K562 (cell line): ENCODE data around the gene TOMT. TPM values are rescaled to one million over a fixed set of nuclear protein-coding genes. Genes with fewer than 3 reads are reported as not detected.

Source experiments
- ARID2 ChIP-seq: fragments of 450-650 bp; IDR thresholded peaks from 2 replicates; pipeline ENCODE4 v1.6.1; 2017; ENCODE audit warnings: antibody characterized with exemption, mild to moderate bottlenecking
- CBFA2T3 ChIP-seq: fragments of 450-650 bp; IDR thresholded peaks from 2 replicates; pipeline ENCODE4 v1.6.1; 2017
- CREB1 ChIP-seq, 2 experiments: sonication (generic) in 1 of 2; formaldehyde crosslinking in 1 of 2; IDR thresholded peaks; 2 replicates each; pipeline versions ENCODE4 v1.6.1 to v1.8.0; 2012 to 2022; ENCODE audit warnings: inconsistent platforms in 1 of 2, mild to moderate bottlenecking in 1 of 2, missing genetic modification reagents in 1 of 2, moderate library complexity in 1 of 2
- CTBP1 ChIP-seq: fragments of 450-650 bp; IDR thresholded peaks from 2 replicates; pipeline ENCODE4 v1.6.1; 2016; ENCODE audit warnings: borderline replicate concordance
- ETV1 ChIP-seq: fragments of 450-650 bp; conservative IDR thresholded peaks from 2 replicates; pipeline ENCODE4 v1.6.1; 2016; ENCODE audit warnings: missing genetic modification characterization, control low read depth, low read depth, missing compliant biosample characterization
- GABPA ChIP-seq: fragments of 200-800 bp; sonication (Bioruptor generic); conservative IDR thresholded peaks from 2 replicates; pipeline ENCODE4 v1.6.1; 2016; ENCODE audit warnings: low read depth, missing genetic modification characterization, missing compliant biosample characterization
- KDM1A ChIP-seq, 2 experiments: fragments of 450-650 bp; IDR thresholded peaks; 2 replicates each; pipeline ENCODE4 v1.6.1; 2016; ENCODE audit warnings: mild to moderate bottlenecking in 2 of 2
- KLF10 ChIP-seq: fragments of 250-450 bp; sonication (Bioruptor Pico); IDR thresholded peaks from 2 replicates; pipeline ENCODE4 v1.6.1; 2021; ENCODE audit warnings: matching md5 sums
- NFE2L1 ChIP-seq: fragments of 450-650 bp; IDR thresholded peaks from 2 replicates; pipeline ENCODE4 v1.6.1; 2016; ENCODE audit warnings: missing genetic modification characterization, low read depth, mild to moderate bottlenecking, missing compliant biosample characterization, moderate library complexity, borderline replicate concordance
- NONO ChIP-seq, 2 experiments: fragments of 200-400 bp in 1 of 2; fragments of 450-650 bp in 1 of 2; formaldehyde crosslinking in 1 of 2; IDR thresholded peaks; 2 replicates each; pipeline ENCODE4 v1.6.1; 2017; ENCODE audit warnings: low read depth in 2 of 2, mild to moderate bottlenecking in 2 of 2, moderate library complexity in 2 of 2, low read length in 1 of 2
- NR2C1 ChIP-seq, 2 experiments: fragments of 450-650 bp; IDR thresholded peaks; 2 replicates each; pipeline ENCODE4 v1.6.1; 2017; ENCODE audit warnings: mild to moderate bottlenecking in 2 of 2, antibody characterized with exemption in 1 of 2, inconsistent platforms in 1 of 2, missing compliant biosample characterization in 1 of 2, missing genetic modification characterization in 1 of 2
- NR3C1 ChIP-seq: sonication (generic); formaldehyde crosslinking; IDR thresholded peaks from 2 replicates; pipeline ENCODE4 v1.8.1; 2022; ENCODE audit warnings: missing genetic modification reagents
- PCBP2 ChIP-seq: fragments of 200-400 bp; formaldehyde crosslinking; IDR thresholded peaks from 2 replicates; pipeline ENCODE4 v1.6.1; 2018; ENCODE audit warnings: low read length, low read depth, mild to moderate bottlenecking, moderate library complexity; ENCODE audit not compliant: poor library complexity, severe bottlenecking
- SREBF1 ChIP-seq: fragments of 150-350 bp; IDR thresholded peaks from 2 replicates; pipeline ENCODE4 v1.6.1; 2014; ENCODE audit warnings: antibody characterized with exemption, low read depth, low read length, borderline replicate concordance
- YBX1 ChIP-seq: fragments of 450-650 bp; IDR thresholded peaks from 2 replicates; pipeline ENCODE4 v1.7.1; 2016; ENCODE audit warnings: mild to moderate bottlenecking
- ZNF384 ChIP-seq: IDR thresholded peaks from 2 replicates; pipeline ENCODE4 v1.6.1; 2012; ENCODE audit warnings: low read depth, low read length, improper control_type of control experiment
- ZNF431 ChIP-seq: sonication (generic); formaldehyde crosslinking; IDR thresholded peaks from 2 replicates; pipeline ENCODE4 v1.8.0; 2022; ENCODE audit warnings: mild to moderate bottlenecking, missing genetic modification reagents
- polyA plus RNA-seq, 8 experiments: library from polyadenylated mRNA; depleted of rRNA in 4 of 8; stranded (reverse) in 5 of 8; unstranded in 3 of 8; fragments of >200 nt; fragmentation: Nextera tagmentation in 2 of 8; fragmentation: Illumina TruSeq in 1 of 8; extraction: Ambion mirVana in 2 of 8; extraction: Trizol in 1 of 8; gene quantifications; 2 replicates each; pipeline versions ENCODE4 v1.2.1 to v1.2.3, GENCODE V29; 2011 to 2014; ENCODE audit warnings: inconsistent platforms in 1 of 8, missing spikeins in 1 of 8
- total RNA-seq, 7 experiments: library from RNA; depleted of rRNA in 6 of 7; stranded (reverse); fragments of >200 nt in 6 of 7; fragmentation: Illumina TruSeq in 2 of 7; extraction: Trizol in 2 of 7; gene quantifications; 2 replicates each; pipeline versions ENCODE4 v1.2.1 to v1.2.3, GENCODE V29; 2011 to 2021; ENCODE audit warnings: low replicate concordance in 1 of 7
- TF ChIP-seq, protein P1 (sequence below): sonication (generic); formaldehyde crosslinking; IDR thresholded peaks from 2 replicates; pipeline ENCODE4 v1.8.0; 2022; ENCODE audit warnings: mild to moderate bottlenecking, low read depth, missing genetic modification reagents
- TF ChIP-seq, protein P2 (sequence below): IDR thresholded peaks from 2 replicates; pipeline ENCODE4 v1.6.1; 2012; ENCODE audit warnings: low read depth, low read length, improper control_type of control experiment, borderline replicate concordance
- TF ChIP-seq, protein P3 (sequence below), 2 experiments: fragments of 200-800 bp in 1 of 2; sonication (Bioruptor generic) in 1 of 2; sonication (generic) in 1 of 2; formaldehyde crosslinking in 1 of 2; IDR thresholded peaks in 1 of 2; conservative IDR thresholded peaks in 1 of 2; 2 replicates each; pipeline versions ENCODE4 v1.5.0 to v1.6.1; 2016 to 2020; ENCODE audit warnings: missing compliant biosample characterization in 1 of 2, missing genetic modification characterization in 1 of 2, missing genetic modification reagents in 1 of 2
- TF ChIP-seq, protein P4 (sequence below), 2 experiments: fragments of 450-650 bp in 1 of 2; sonication (generic) in 1 of 2; formaldehyde crosslinking in 1 of 2; IDR thresholded peaks in 1 of 2; conservative IDR thresholded peaks in 1 of 2; 2 replicates each; pipeline versions ENCODE4 v1.6.1 to v1.8.1; 2016 to 2023; ENCODE audit warnings: mild to moderate bottlenecking in 2 of 2, moderate library complexity in 2 of 2, inconsistent platforms in 1 of 2, missing genetic modification reagents in 1 of 2

TOMT gene
- total and polyA plus RNA-seq, 9 of the 15 experiments (the other 6 are each of a cell fraction or from before 2014, with no cell fraction given) = not detected

DNA sequence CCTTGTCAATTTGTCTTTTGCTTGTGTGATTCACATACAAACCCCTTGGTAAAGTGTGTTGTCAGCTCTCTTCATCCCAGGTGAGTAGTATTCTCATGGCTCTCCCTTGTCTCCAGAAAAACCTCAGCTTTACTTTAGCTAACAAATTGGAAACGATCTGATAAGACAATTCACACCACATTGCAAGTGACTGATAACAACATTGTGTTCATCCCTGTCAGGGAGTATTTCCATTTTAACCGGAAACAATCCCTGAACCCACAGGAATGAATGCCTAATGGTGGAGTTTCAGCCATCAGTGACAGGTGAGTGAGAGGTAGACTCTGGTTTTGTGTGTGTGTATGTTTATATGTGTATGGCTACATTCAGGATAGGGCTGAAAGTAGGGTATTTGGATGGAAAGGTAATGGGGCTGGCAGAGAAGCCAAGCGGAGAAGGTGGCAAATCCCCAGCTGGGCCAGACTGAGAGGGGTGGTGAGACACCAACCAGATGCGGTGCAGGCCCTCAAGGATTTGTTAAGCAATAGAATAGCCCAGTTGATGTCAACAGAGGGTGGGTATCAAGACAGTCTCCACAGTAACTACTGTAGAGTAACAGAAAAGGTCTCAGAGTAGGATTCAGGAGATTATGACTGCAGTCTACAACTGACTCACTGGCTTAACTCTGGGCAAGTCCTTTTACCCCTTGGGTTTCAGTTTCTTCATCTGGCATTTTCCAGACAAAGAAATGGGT, 17.5 kb upstream of the TOMT start (continued):
- TF ChIP-seq NR2C1 (IDR thresholded peaks at IDR 0.05) (no peak), NR2C1 (tag; IDR thresholded peaks at IDR 0.05) (peak; percentile 17; the same call in 1 of the 2 replicates), ZNF431 (CRISPR knock-in tag) (no peak), SREBF1 (no peak), CBFA2T3 (peak; percentile 50), KDM1A (IDR thresholded peaks at IDR 0.05) (peak; percentile 55 to 60; a peak in 3 of 4 replicates), NFE2L1 (tag) (no peak), CREB1 (IDR thresholded peaks at IDR 0.05) (no peak), CREB1 (CRISPR knock-in tag; IDR thresholded peaks at IDR 0.05) (no peak), ZNF384 (no peak), GABPA (tag) (peak; percentile 49; the same call in 1 of the 2 replicates), ARID2 (no peak), NR3C1 (CRISPR knock-in tag) (no peak), CTBP1 (peak; percentile 72), PCBP2 (no peak), YBX1 (no peak), ETV1 (peak; percentile 37; the same call in 1 of the 2 replicates), NONO (IDR thresholded peaks at IDR 0.05; ENCODE audit: low read depth in 2 of 2, low read length in 1 of 2) (no peak), KLF10 (CRISPR knock-in tag) (no peak)
- TF ChIP-seq, protein P1, sequence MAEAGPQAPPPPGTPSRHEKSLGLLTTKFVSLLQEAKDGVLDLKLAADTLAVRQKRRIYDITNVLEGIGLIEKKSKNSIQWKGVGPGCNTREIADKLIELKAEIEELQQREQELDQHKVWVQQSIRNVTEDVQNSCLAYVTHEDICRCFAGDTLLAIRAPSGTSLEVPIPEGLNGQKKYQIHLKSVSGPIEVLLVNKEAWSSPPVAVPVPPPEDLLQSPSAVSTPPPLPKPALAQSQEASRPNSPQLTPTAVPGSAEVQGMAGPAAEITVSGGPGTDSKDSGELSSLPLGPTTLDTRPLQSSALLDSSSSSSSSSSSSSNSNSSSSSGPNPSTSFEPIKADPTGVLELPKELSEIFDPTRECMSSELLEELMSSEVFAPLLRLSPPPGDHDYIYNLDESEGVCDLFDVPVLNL (CRISPR knock-in tag) = no peak
- TF ChIP-seq, protein P2, sequence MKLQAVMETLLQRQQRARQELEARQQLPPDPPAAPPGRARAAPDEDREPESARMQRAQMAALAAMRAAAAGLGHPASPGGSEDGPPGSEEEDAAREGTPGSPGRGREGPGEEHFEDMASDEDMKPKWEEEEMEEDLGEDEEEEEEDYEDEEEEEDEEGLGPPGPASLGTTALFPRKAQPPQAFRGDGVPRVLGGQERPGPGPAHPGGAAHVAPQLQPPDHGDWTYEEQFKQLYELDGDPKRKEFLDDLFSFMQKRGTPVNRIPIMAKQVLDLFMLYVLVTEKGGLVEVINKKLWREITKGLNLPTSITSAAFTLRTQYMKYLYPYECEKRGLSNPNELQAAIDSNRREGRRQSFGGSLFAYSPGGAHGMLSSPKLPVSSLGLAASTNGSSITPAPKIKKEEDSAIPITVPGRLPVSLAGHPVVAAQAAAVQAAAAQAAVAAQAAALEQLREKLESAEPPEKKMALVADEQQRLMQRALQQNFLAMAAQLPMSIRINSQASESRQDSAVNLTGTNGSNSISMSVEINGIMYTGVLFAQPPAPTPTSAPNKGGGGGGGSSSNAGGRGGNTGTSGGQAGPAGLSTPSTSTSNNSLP = no peak
- TF ChIP-seq, protein P3, sequence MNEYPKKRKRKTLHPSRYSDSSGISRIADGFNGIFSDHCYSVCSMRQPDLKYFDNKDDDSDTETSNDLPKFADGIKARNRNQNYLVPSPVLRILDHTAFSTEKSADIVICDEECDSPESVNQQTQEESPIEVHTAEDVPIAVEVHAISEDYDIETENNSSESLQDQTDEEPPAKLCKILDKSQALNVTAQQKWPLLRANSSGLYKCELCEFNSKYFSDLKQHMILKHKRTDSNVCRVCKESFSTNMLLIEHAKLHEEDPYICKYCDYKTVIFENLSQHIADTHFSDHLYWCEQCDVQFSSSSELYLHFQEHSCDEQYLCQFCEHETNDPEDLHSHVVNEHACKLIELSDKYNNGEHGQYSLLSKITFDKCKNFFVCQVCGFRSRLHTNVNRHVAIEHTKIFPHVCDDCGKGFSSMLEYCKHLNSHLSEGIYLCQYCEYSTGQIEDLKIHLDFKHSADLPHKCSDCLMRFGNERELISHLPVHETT (CRISPR knock-in tag; conservative IDR thresholded peaks at IDR 0.05 in 1 of 2, IDR thresholded peaks at IDR 0.05 in 1 of 2) = no peak
- TF ChIP-seq, protein P4, sequence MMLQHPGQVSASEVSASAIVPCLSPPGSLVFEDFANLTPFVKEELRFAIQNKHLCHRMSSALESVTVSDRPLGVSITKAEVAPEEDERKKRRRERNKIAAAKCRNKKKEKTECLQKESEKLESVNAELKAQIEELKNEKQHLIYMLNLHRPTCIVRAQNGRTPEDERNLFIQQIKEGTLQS (IDR thresholded peaks at IDR 0.05) = no peak
- TF ChIP-seq, protein P4 (CRISPR knock-in tag; conservative IDR thresholded peaks at IDR 0.05) = no peak
